Small intestine (tissue), 7 donors: ENCODE data around the gene SLC9A9. TPM values are rescaled to one million over a fixed set of nuclear protein-coding genes. Genes with fewer than 3 reads are reported as not detected.

ENCODE experiments used
- DNase-seq, 2 donors: peaks; one replicate each; pipeline versions ENCODE4 v3.0.0 to v3.0.0-alpha.2; 2013
- FAIRE-seq: peaks from 2 replicates; lab custom pipeline; 2012; peaks lifted over from hg19 to GRCh38; lab: Jason Lieb, UNC
- H3K27ac ChIP-seq, 3 donors: one replicate each; pipeline ENCODE4 v1.5.1; 2013; ENCODE audit warnings: low read length in 2 of 3, mild to moderate bottlenecking in 2 of 3, control low read depth in 1 of 3, inconsistent platforms in 1 of 3, low read depth in 1 of 3, moderate library complexity in 1 of 3
- H3K27me3 ChIP-seq, 3 donors: one replicate each; pipeline ENCODE4 v1.6.1; 2013; ENCODE audit warnings: low read length in 3 of 3, inconsistent platforms in 1 of 3; ENCODE audit not compliant: control insufficient read depth in 3 of 3, insufficient read depth in 3 of 3
- H3K36me3 ChIP-seq, 3 donors: one replicate each; pipeline ENCODE4 v1.6.1; 2013; ENCODE audit warnings: low read length in 3 of 3, inconsistent platforms in 1 of 3, low read depth in 1 of 3, mild to moderate bottlenecking in 1 of 3, moderate library complexity in 1 of 3; ENCODE audit not compliant: control insufficient read depth in 3 of 3, insufficient read depth in 2 of 3
- H3K4me1 ChIP-seq, 3 donors: one replicate each; pipeline ENCODE4 v1.6.1; 2013; ENCODE audit warnings: low read length in 2 of 3, inconsistent platforms in 1 of 3, low read depth in 1 of 3, mild to moderate bottlenecking in 1 of 3, moderate library complexity in 1 of 3; ENCODE audit not compliant: control insufficient read depth in 3 of 3, insufficient read depth in 2 of 3
- H3K4me3 ChIP-seq, 3 donors: one replicate each; pipeline ENCODE4 v1.5.1; 2013; ENCODE audit warnings: low read length in 3 of 3, control low read depth in 1 of 3, inconsistent platforms in 1 of 3, low read depth in 1 of 3, mild to moderate bottlenecking in 1 of 3, moderate library complexity in 1 of 3
- H3K9me3 ChIP-seq, 2 donors: one replicate each; pipeline ENCODE4 v1.6.1; 2013; ENCODE audit warnings: low read depth in 1 of 2, low read length in 1 of 2; ENCODE audit not compliant: control insufficient read depth in 2 of 2, insufficient read depth in 1 of 2
- WGBS, 3 donors: extraction: QIAGEN DNeasy Blood & Tissue Kit; methylation state at CpG; one replicate each; pipeline ENCODE4 v1.1.7; 2013; 5-methylcytosine and 5-hydroxymethylcytosine counted together
- polyA plus RNA-seq, 4 donors: library from polyadenylated mRNA; stranded (reverse) in 3 of 4; unstranded in 1 of 4; fragments of 200-250 nt in 3 of 4; fragments of 120-200 nt in 1 of 4; gene quantifications; one replicate each; pipeline versions ENCODE4 v1.2.1 to v1.2.3, GENCODE V29; 2013
- donor health status: healthy with polysubstance abuse.
- donor health status: control.
- donor health status: control.
- donor health status: Bipolar disorder and iron deficiency.
- donor health status: healthy.

Gene SLC9A9
- polyA plus RNA-seq, 4 donors: 1.4 to 4.6 (median 4.1) TPM; not detected in 1

- no peak for DNase-seq
- no peak overlapping the region for H3K27ac ChIP-seq
- 70 to 73% (median 71%) methylated on average over 3 of the region's 3 CpGs for WGBS, 3 donors
- H3K9me3 ChIP-seq: no peaks in the 10 kb centered on the region
- no peak overlapping the region for H3K4me3 ChIP-seq
- H3K36me3 ChIP-seq: no peaks in the 10 kb centered on the region
- no peaks in the 10 kb centered on the region for H3K27me3 ChIP-seq
- no peak for FAIRE-seq
- H3K4me1 ChIP-seq: no peaks in the 10 kb centered on the region
Observed at GRCh38 chr3:143855183-143855582, 6.9 kb upstream of the SLC9A9 start.

- WGBS, 3 donors: 86 to 92% (median 86%) methylated on average over 5 of the region's 5 CpGs
- no peaks in the 10 kb centered on the region for H3K36me3 ChIP-seq
- no peaks in the 10 kb centered on the region for H3K4me1 ChIP-seq
- no peak overlapping the region for H3K4me3 ChIP-seq
- H3K9me3 ChIP-seq: no peaks in the 10 kb centered on the region
- no peaks in the 10 kb centered on the region for H3K27me3 ChIP-seq
- no peak overlapping the region for H3K27ac ChIP-seq
- DNase-seq: no peak
- no peak for FAIRE-seq
Observed at GRCh38 chr3:143851331-143852017, 3.2 kb upstream of the SLC9A9 start.

- no peak for FAIRE-seq
- Histone ChIP-seq H3K4me3 (no peak overlapping the region), H3K27ac (no peak overlapping the region), H3K36me3 (no peaks in the 10 kb centered on the region), H3K4me1 (no peaks in the 10 kb centered on the region), H3K27me3 (no peaks in the 10 kb centered on the region), H3K9me3 (no peaks in the 10 kb centered on the region)
- no peak for DNase-seq
Observed at GRCh38 chr3:143850877-143851276, 2.6 kb upstream of the SLC9A9 start.

- DNase-seq: peak; percentile 1 to 12
- Histone ChIP-seq H3K27ac (no peak overlapping the region), H3K9me3 (no peaks in the 10 kb centered on the region), H3K4me3 (no peak overlapping the region), H3K4me1 (no peaks in the 10 kb centered on the region), H3K36me3 (no peaks in the 10 kb centered on the region), H3K27me3 (no peaks in the 10 kb centered on the region)
- FAIRE-seq: no peak
- 22 to 32% (median 30%) methylated on average over 4 of the region's 4 CpGs for WGBS, 3 donors
Observed at GRCh38 chr3:143849854-143850549, 1.7 kb upstream of the SLC9A9 start.

GRCh38 chr3:143848704-143849103 is 436 bp upstream of the SLC9A9 start:
- Histone ChIP-seq H3K36me3 (no peaks in the 10 kb centered on the region), H3K4me3 (no peak overlapping the region), H3K27ac (no peak overlapping the region), H3K4me1 (no peaks in the 10 kb centered on the region), H3K9me3 (no peaks in the 10 kb centered on the region), H3K27me3 (no peaks in the 10 kb centered on the region)
- 46 to 52% (median 48%) methylated on average over 2 of the region's 2 CpGs for WGBS, 3 donors
- no peak for FAIRE-seq
- no peak for DNase-seq

DNA sequence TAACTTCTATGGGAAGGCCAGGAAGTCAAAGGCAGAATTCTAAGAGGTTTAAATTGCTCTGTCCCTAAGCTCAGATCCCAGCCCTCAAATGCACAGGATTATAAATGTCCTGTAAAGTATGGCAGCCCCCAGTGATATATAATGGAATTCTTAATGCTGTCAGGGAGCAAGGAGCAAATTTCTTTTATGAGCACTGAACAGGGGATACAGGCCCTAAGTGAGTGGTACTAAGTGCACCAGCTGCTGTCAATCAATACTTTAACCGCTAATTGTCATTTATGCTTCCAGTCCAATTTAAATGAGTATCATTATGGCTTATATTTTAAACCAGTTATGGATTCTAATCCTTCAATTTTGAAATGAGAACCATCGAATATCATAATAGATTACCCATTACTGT is 4.7 kb downstream of the SLC9A9 start:
- Histone ChIP-seq H3K4me1 (peaks cover 0 to 4% (median 0%) of the 10 kb centered on the region in 3 donors), H3K9me3 (no peaks in the 10 kb centered on the region), H3K27ac (no peak overlapping the region), H3K36me3 (no peaks in the 10 kb centered on the region), H3K4me3 (no peak overlapping the region), H3K27me3 (peaks cover 0 to 2% (median 0%) of the 10 kb centered on the region in 3 donors)
- WGBS, 3 donors: 76 to 92% (median 81%) methylated on average over 2 of the region's 2 CpGs
- DNase-seq: no peak
- no peak for FAIRE-seq

- Histone ChIP-seq H3K36me3 (no peaks in the 10 kb centered on the region), H3K4me1 (peaks cover 0 to 4% (median 0%) of the 10 kb centered on the region in 3 donors), H3K27ac (no peak overlapping the region), H3K27me3 (peaks cover 0 to 2% (median 0%) of the 10 kb centered on the region in 3 donors), H3K9me3 (no peaks in the 10 kb centered on the region), H3K4me3 (no peak overlapping the region)
- WGBS, 3 donors: 72 to 89% (median 73%) methylated on average over 4 of the region's 4 CpGs
- no peak for FAIRE-seq
- no peak for DNase-seq
Observed at GRCh38 chr3:143840636-143841035, 7.6 kb downstream of the SLC9A9 start.

- Histone ChIP-seq H3K27me3 (peaks cover 0 to 2% (median 0%) of the 10 kb centered on the region in 3 donors), H3K4me1 (peaks cover 0 to 4% (median 0%) of the 10 kb centered on the region in 3 donors), H3K36me3 (no peaks in the 10 kb centered on the region), H3K27ac (no peak overlapping the region), H3K9me3 (no peaks in the 10 kb centered on the region), H3K4me3 (no peak overlapping the region)
- FAIRE-seq: no peak
- WGBS, 3 donors: 62 to 83% (median 77%) methylated on average over 2 of the region's 2 CpGs
- no peak for DNase-seq
Observed at GRCh38 chr3:143839980-143840379, 8.3 kb downstream of the SLC9A9 start.
